Epithelial cell of esophagus (primary cell): ENCODE measurements around the gene LGR6.

ENCODE experiments used
- DNase-seq: peaks from one replicate; pipeline ENCODE4 v3.0.0; 2010; ENCODE audit warnings: low read depth
- H3K4me3 ChIP-seq: 2 replicates; pipeline ENCODE4 v1.5.1; 2011; ENCODE audit warnings: mild to moderate bottlenecking, low read length, control low read depth
- CTCF ChIP-seq: IDR thresholded peaks from 2 replicates; pipeline ENCODE4 v1.5.1; 2011; ENCODE audit warnings: low read depth, mild to moderate bottlenecking, low read length, control low read depth, inconsistent platforms; ENCODE audit not compliant: insufficient read depth; ENCODE audit errors: missing control alignments

LGR6 gene

DNA sequence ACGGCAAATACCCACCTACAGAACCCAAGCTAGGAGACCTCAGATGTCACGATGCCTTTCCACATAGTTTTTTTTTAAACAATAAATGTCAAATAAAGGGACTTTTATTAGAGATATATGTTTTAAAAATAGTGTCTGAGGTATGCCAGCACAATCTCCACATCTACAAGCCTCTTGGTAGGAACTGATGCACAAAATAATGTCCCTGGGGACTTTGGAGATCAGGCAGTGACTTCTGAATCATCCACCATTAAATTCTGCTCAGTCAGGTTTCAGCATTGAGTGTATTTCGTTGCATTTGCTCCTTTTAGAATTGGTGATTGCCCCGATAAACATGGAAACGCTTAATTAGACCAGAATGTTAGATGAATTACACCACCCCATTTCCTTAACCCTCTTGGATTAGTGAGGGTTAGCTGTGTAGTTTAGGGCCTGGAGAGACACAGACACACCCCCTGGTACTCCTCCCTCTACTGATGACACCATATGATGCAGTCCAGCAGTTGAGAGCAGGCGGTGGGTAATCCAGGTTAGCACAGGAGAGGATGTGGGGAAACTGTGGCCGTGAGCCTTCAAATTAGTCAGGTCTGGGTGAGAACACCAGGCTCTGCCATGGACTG lies 33.6 kb downstream of the LGR6 start:
- DNase-seq, result no peak
- no peak overlapping the region for H3K4me3 ChIP-seq
- TF ChIP-seq CTCF, result no peak

- DNase-seq, result no peak
- no peak overlapping the region for H3K4me3 ChIP-seq
- TF ChIP-seq CTCF, result no peak
Measured at GRCh38 chr1:202227997-202228401, 34.4 kb downstream of the LGR6 start.

DNA sequence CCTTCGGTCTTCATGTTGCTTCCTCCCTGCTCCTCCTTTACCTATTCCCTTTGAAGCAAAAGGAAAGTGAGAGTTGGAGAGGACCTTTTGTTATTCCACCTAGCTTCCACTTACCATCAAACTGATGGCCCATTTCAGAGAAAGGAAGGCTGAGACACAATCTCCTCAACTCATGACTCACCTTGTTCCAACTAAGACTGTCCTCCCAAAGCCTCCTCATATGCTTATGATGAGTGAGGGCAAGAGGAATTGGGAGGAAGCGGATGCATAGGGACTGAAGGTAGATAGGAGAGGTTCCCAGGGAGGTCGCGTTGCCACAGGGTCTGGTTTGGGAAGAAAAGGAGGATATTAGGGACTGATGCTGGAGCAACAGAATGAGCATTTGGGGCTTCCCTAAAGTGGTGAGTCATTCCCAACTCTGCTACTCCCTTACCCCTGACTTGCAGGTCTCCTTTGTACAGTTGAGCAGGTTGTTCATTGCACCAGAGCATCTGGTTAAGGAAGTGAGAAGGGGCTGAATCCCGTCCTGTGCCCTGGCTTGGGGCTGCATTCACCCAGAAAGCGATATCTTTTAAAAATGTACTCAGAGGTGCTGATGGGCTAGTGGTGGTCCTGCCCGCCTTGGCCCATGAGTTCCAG lies 35.0 kb downstream of the LGR6 start:
- no peak overlapping the region for H3K4me3 ChIP-seq
- TF ChIP-seq CTCF, result no peak
- DNase-seq, result peak; percentile 67

- DNase-seq, result peak; percentile 90
- TF ChIP-seq CTCF, result no peak
- H3K4me3 ChIP-seq, result no peak overlapping the region
Measured at GRCh38 chr1:202229376-202229775, 35.8 kb downstream of the LGR6 start.

GRCh38 chr1:202230061-202230938 lies 36.7 kb downstream of the LGR6 start:
- TF ChIP-seq CTCF, result no peak
- H3K4me3 ChIP-seq, result no peak overlapping the region
- no peak for DNase-seq

GRCh38 chr1:202230939-202231645 lies 37.5 kb downstream of the LGR6 start:
- no peak for DNase-seq
- H3K4me3 ChIP-seq, result no peak overlapping the region
- TF ChIP-seq CTCF, result no peak
